K562 (cell line): ENCODE data around the gene ADAM10. TPM values are rescaled to one million over a fixed set of nuclear protein-coding genes. Genes with fewer than 3 reads are reported as not detected.

Experiments used
- ATAC-seq: fragments of 200-7000 bp; cut with Tn5 transposase; 3 replicates; pipeline ENCODE4 v1.9.1; 2020; ENCODE audit warnings: moderate library complexity
- BruUV-seq: library from RNA; stranded (reverse); fragments of 400-500 nt; replicated peaks from 2 replicates; lab custom pipeline; 2021; lab: Mats Ljungman, UMichigan
- CTCF ChIA-PET: fragments of 300-600 bp; formaldehyde crosslinking; extraction: SDS; loops from one replicate; lab custom pipeline; 2021; ENCODE audit warnings: low intra/inter-chr PET ratio; lab: Yijun Ruan, JAX
- POLR2A ChIA-PET: fragments of 300-600, 350-650 bp; sonication (Branson Sonifier 250); formaldehyde crosslinking; extraction: SDS; loops from one replicate; lab custom pipeline; 2021; ENCODE audit warnings: antibody characterized with exemption, inconsistent platforms; lab: Yijun Ruan, JAX
- DNase-seq, 4 experiments: peaks; one replicate each; pipeline versions ENCODE4 v3.0.0 to v3.0.0-alpha.2; 2011 to 2018; ENCODE audit warnings: low spot score in 3 of 4, mixed read lengths in 3 of 4; ENCODE audit errors: extremely low read depth in 1 of 4
- FAIRE-seq: peaks from 2 replicates; lab custom pipeline; 2011; peaks lifted over from hg19 to GRCh38; lab: Jason Lieb, UNC
- H2AFZ ChIP-seq: 2 replicates; pipeline ENCODE4 v1.6.0; 2011; ENCODE audit warnings: low read depth, low read length, control low read depth, inconsistent platforms
- H3K27ac ChIP-seq: fragments of 200-600 bp; 3 replicates; pipeline ENCODE4 v1.8.0; 2011; ENCODE audit warnings: low read depth, mild to moderate bottlenecking, control low read depth, inconsistent platforms, low read length, moderate library complexity, mixed read lengths; ENCODE audit errors: extremely low read depth
- H3K27me3 ChIP-seq, 2 experiments: fragments of 300-600 bp in 1 of 2; 2 replicates in 1 of 2; 3 replicates in 1 of 2; pipeline versions ENCODE4 v1.6.0 to v1.8.0; 2011; ENCODE audit warnings: inconsistent platforms in 2 of 2, low read length in 2 of 2, mild to moderate bottlenecking in 1 of 2, mixed read lengths in 1 of 2, moderate library complexity in 1 of 2; ENCODE audit not compliant: control insufficient read depth in 2 of 2, insufficient read depth in 2 of 2
- H3K36me3 ChIP-seq: fragments of 300-600 bp; 3 replicates; pipeline ENCODE4 v1.8.0; 2011; ENCODE audit warnings: mild to moderate bottlenecking, low read length, inconsistent platforms; ENCODE audit not compliant: control insufficient read depth, insufficient read depth
- H3K4me1 ChIP-seq, 2 experiments: fragments of 200-600 bp in 1 of 2; replicated peaks in 1 of 2; 2 replicates in 1 of 2; 3 replicates in 1 of 2; pipeline versions ENCODE4 v1.5.1 to v1.8.0; 2011; ENCODE audit warnings: inconsistent platforms in 2 of 2, low read length in 2 of 2, mild to moderate bottlenecking in 1 of 2, mixed read lengths in 1 of 2, moderate library complexity in 1 of 2; ENCODE audit not compliant: control insufficient read depth in 2 of 2, insufficient read depth in 2 of 2
- H3K4me2 ChIP-seq: 2 replicates; pipeline ENCODE4 v1.6.1; 2011; ENCODE audit warnings: low read length, control low read depth, inconsistent platforms, mixed read lengths; ENCODE audit not compliant: insufficient read depth
- H3K4me3 ChIP-seq: fragments of 200-600 bp; sonication (generic), shearing (Covaris generic); 2 replicates; pipeline ENCODE4 v1.5.1; 2016; ENCODE audit warnings: control low read depth, inconsistent platforms
- H3K79me2 ChIP-seq: fragments of 200-600 bp; 3 replicates; pipeline ENCODE4 v1.8.0; 2011; ENCODE audit warnings: low read length, inconsistent platforms; ENCODE audit not compliant: control insufficient read depth, insufficient read depth
- H3K9ac ChIP-seq, 2 experiments: 2 replicates each; pipeline versions ENCODE4 v1.6.0 to v1.6.1; 2011; ENCODE audit warnings: low read depth in 2 of 2, low read length in 2 of 2, control low read depth in 1 of 2, inconsistent platforms in 1 of 2, mild to moderate bottlenecking in 1 of 2, mixed read lengths in 1 of 2; ENCODE audit not compliant: insufficient read depth in 1 of 2
- H3K9me1 ChIP-seq: one replicate; pipeline ENCODE4 v1.6.0; 2011; ENCODE audit warnings: inconsistent platforms, mild to moderate bottlenecking, low read length, moderate library complexity; ENCODE audit not compliant: control insufficient read depth, insufficient read depth
- H3K9me3 ChIP-seq: replicated peaks from 2 replicates; pipeline ENCODE4 v1.5.1; 2011; ENCODE audit warnings: low read depth, low read length, inconsistent platforms; ENCODE audit not compliant: control insufficient read depth, insufficient read depth
- H4K20me1 ChIP-seq: replicated peaks from 2 replicates; pipeline ENCODE4 v1.6.1; 2011; ENCODE audit warnings: low read length, inconsistent platforms, mixed read lengths; ENCODE audit not compliant: control insufficient read depth, insufficient read depth
- HNRNPL ChIP-seq: fragments of 200-400 bp; formaldehyde crosslinking; IDR thresholded peaks from 2 replicates; pipeline ENCODE4 v1.6.1; 2017; ENCODE audit warnings: low read depth, mild to moderate bottlenecking, low read length
- KLF13 ChIP-seq: fragments of 450-650 bp; IDR thresholded peaks from 2 replicates; pipeline ENCODE4 v1.6.1; 2016; ENCODE audit warnings: missing genetic modification characterization, low read depth, mild to moderate bottlenecking, missing compliant biosample characterization, moderate library complexity, borderline replicate concordance
- NCOR1 ChIP-seq: fragments of 450-650 bp; IDR thresholded peaks from 2 replicates; pipeline ENCODE4 v1.6.1; 2016; ENCODE audit warnings: mild to moderate bottlenecking, moderate library complexity
- NR2F6 ChIP-seq: fragments of 450-650 bp; formaldehyde crosslinking; IDR thresholded peaks from 2 replicates; pipeline ENCODE4 v1.4.0; 2020; ENCODE audit warnings: mild to moderate bottlenecking
- PCBP2 ChIP-seq: fragments of 200-400 bp; formaldehyde crosslinking; IDR thresholded peaks from 2 replicates; pipeline ENCODE4 v1.6.1; 2018; ENCODE audit warnings: low read length, low read depth, mild to moderate bottlenecking, moderate library complexity; ENCODE audit not compliant: poor library complexity, severe bottlenecking
- PHB2 ChIP-seq: fragments of 450-650 bp; IDR thresholded peaks from 2 replicates; pipeline ENCODE4 v1.6.1; 2017; ENCODE audit warnings: low read depth
- POLR2AphosphoS5 ChIP-seq: IDR thresholded peaks from 2 replicates; pipeline ENCODE4 v1.6.1; 2011; ENCODE audit warnings: mild to moderate bottlenecking, low read depth, low read length, moderate library complexity; ENCODE audit not compliant: control insufficient read depth, insufficient read depth
- SMARCA4 ChIP-seq: fragments of 450-650 bp; IDR thresholded peaks from 2 replicates; pipeline ENCODE4 v1.6.1; 2016
- WGBS: fragments of 100-300 bp; shearing (Covaris generic); methylation state at CpG from one replicate; pipeline ENCODE4 v1.1.6; 2016; ENCODE audit warnings: low coverage, mixed read lengths; ENCODE audit not compliant: insufficient coverage; ENCODE audit errors: missing lambda C conversion rate; 5-methylcytosine and 5-hydroxymethylcytosine counted together
- in situ Hi-C: fragments of 300-500 bp; cut with MboI; formaldehyde crosslinking; loops from 4 replicates; pipeline ENCODE4 v1.15.0; 2018; ENCODE audit warnings: inconsistent platforms, mixed read lengths
- intact Hi-C: fragments of 100-400 bp; cut with micrococcal nuclease; formaldehyde crosslinking; loops from 2 replicates; pipeline ENCODE4 v1.14.2; 2022
- polyA plus RNA-seq, 8 experiments: library from polyadenylated mRNA; depleted of rRNA in 4 of 8; stranded (reverse) in 5 of 8; unstranded in 3 of 8; fragments of >200 nt; fragmentation: Nextera tagmentation in 2 of 8; fragmentation: Illumina TruSeq in 1 of 8; extraction: Ambion mirVana in 2 of 8; extraction: Trizol in 1 of 8; gene quantifications; 2 replicates each; pipeline versions ENCODE4 v1.2.1 to v1.2.3, GENCODE V29; 2011 to 2014; ENCODE audit warnings: inconsistent platforms in 1 of 8, missing spikeins in 1 of 8
- total RNA-seq, 7 experiments: library from RNA; depleted of rRNA in 6 of 7; stranded (reverse); fragments of >200 nt in 6 of 7; fragmentation: Illumina TruSeq in 2 of 7; extraction: Trizol in 2 of 7; gene quantifications; 2 replicates each; pipeline versions ENCODE4 v1.2.1 to v1.2.3, GENCODE V29; 2011 to 2021; ENCODE audit warnings: low replicate concordance in 1 of 7
- TF ChIP-seq, protein P1 (sequence below): fragments of 250-450 bp; sonication (Bioruptor Pico); IDR thresholded peaks from 2 replicates; pipeline ENCODE4 v1.8.0; 2022; ENCODE audit warnings: moderate library complexity, mild to moderate bottlenecking, inconsistent platforms

ADAM10 gene
- total and polyA plus RNA-seq, 9 of the 15 experiments (the other 6 are each of a cell fraction or from before 2014, with no cell fraction given), result 11.9 to 152 (median 57.3) TPM

DNA sequence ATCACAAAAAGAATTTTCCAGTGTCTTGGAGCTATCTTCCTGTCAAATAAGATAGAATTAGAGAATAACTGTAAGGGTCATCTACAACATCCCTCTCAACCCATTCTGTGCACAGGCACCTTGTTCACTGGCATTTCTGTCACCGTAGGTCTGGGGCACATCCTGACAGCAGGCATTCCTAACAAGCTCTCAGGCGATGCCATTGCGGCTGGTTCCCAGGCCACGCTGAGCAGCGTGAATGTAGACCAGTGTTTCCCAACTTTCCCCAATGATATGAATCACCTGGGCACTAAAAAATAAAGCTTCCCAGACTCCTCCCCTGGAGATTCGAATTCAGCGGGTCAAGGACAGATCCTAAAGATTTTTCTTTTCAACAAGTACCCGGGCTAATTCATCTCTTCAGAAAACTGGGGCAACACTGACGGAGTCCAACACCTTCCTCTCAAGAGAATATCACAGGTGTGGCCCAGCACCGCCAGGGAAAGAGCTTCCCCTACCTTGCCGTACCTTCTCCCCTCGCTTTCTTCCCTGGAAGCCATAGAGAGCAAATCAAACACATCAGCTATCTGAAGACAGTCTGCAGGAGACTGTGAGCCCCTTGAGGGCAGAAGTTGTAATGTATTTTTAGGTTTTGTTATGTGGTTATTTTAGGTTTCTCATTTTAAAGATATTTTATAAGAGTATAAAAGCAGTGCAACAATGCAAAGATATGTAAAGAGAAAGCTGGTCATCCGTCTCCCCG is 174.3 kb downstream of the ADAM10 start:
- no peaks in the 10 kb centered on the region; the same call in 1 of the 2 replicates for H3K9me3 ChIP-seq
- no peak overlapping the region for H3K4me3 ChIP-seq
- no peak for TF ChIP-seq PHB2
- TF ChIP-seq PCBP2, result no peak
- TF ChIP-seq NCOR1, result no peak
- no peak for TF ChIP-seq SMARCA4
- no peak for TF ChIP-seq HNRNPL
- TF ChIP-seq POLR2AphosphoS5, result no peak
- TF ChIP-seq, protein P1, sequence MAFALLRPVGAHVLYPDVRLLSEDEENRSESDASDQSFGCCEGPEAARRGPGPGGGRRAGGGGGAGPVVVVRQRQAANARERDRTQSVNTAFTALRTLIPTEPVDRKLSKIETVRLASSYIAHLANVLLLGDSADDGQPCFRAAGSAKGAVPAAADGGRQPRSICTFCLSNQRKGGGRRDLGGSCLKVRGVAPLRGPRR, result no peak
- no peak for TF ChIP-seq KLF13
- TF ChIP-seq NR2F6, result no peak
- H3K79me2 ChIP-seq, result no peaks in the 10 kb centered on the region
- H3K9me1 ChIP-seq, result no peaks in the 10 kb centered on the region
- no peak for DNase-seq
- no peak overlapping the region for H3K27ac ChIP-seq
- CTCF ChIA-PET, result no interaction called here
- no peak overlapping the region for H2AFZ ChIP-seq
- in situ Hi-C loops (no loop called here), intact Hi-C loops (no loop called here)
- H3K9ac ChIP-seq, result no peak overlapping the region
- no peaks in the 10 kb centered on the region for H3K36me3 ChIP-seq
- H3K4me1 ChIP-seq, result no peaks in the 10 kb centered on the region
- no peak for ATAC-seq
- no peaks in the 10 kb centered on the region for H3K27me3 ChIP-seq
- H4K20me1 ChIP-seq, result no peaks in the 10 kb centered on the region
- WGBS, result 81% methylated on average over 14 of the region's 14 CpGs
- POLR2A ChIA-PET, result interaction anchor here (3.6 kb wide), 1 partner anchor 9 kb away, joined by 21 read pairs; no protein-coding TSS in a partner anchor
- no TSS peak for BruUV-seq
- no peak overlapping the region for H3K4me2 ChIP-seq
- FAIRE-seq, result no peak
